ENCODE results near the gene BNC2. TPM values are rescaled to one million over a fixed set of nuclear protein-coding genes. Genes with fewer than 3 reads are reported as not detected.

Gene BNC2
- total and polyA plus RNA-seq, 2 of the 4 experiments (the other 2 are of a cell fraction), result 15.5 to 45.2 TPM

GRCh38 chr9:16540743-16541613 lies 329.5 kb downstream of the BNC2 start:
- Histone ChIP-seq H4K8ac (ENCODE audit: low read depth in 2 of 2, low read length in 2 of 2) (0 out of 4 replicates have a peak overlapping the region, but pooled peaks of 1 of the 2 experiments have one; percentile 9), H2AK5ac (ENCODE audit: low read depth, low read length) (peak overlapping the region; percentile 10; the same call in 1 of the 2 replicates), H3K36me3 (ENCODE audit: control insufficient read depth, insufficient read depth, low read length) (peaks cover 4% of the 10 kb centered on the region; the same call in 1 of the 2 replicates), H3K56ac (ENCODE audit: extremely low read depth, insufficient read depth, low read length) (no peak overlapping the region), H2BK5ac (ENCODE audit: low read depth, low read length, poor library complexity, severe bottlenecking) (no peak overlapping the region), H3K79me1 (ENCODE audit: low read depth in 1 of 2, low read length in 2 of 2) (peaks cover 18 to 34% of the 10 kb centered on the region in 2 experiments), H3K9me1 (ENCODE audit: insufficient read depth, low read length) (peaks cover 3% of the 10 kb centered on the region), H2BK20ac (ENCODE audit: low read depth, low read length) (no peak overlapping the region), H3K9ac (ENCODE audit: low read depth, low read length) (no peak overlapping the region), H3K4me2 (ENCODE audit: low read depth, low read length) (no peak overlapping the region), H3K4me1 (ENCODE audit: control insufficient read depth, insufficient read depth, low read length) (peaks cover 6% of the 10 kb centered on the region), H3K23ac (ENCODE audit: low read depth, low read length) (peak overlapping the region; percentile 64), H4K5ac (ENCODE audit: low read depth, low read length) (no peak overlapping the region), H2AK9ac (replicated peaks; ENCODE audit: low read depth, low read length, poor library complexity) (no peak overlapping the region), H2BK120ac (ENCODE audit: low read depth, low read length) (no peak overlapping the region), H3K27ac (ENCODE audit: insufficient read depth, low read length) (no peak overlapping the region), H3K14ac (replicated peaks; ENCODE audit: low read depth, low read length) (peak overlapping the region; percentile 8; the same call in 1 of the 2 replicates), H4K20me1 (ENCODE audit: insufficient read depth, low read length) (0 out of 2 replicates have a peak, but pooled peaks cover 4% of the 10 kb centered on the region), H3K4ac (ENCODE audit: low read depth, low read length) (no peak overlapping the region), H2BK15ac (ENCODE audit: low read depth, low read length) (no peak overlapping the region), H3K9me3 (ENCODE audit: control insufficient read depth, insufficient read depth, low read length) (no peaks in the 10 kb centered on the region), H3K27me3 (ENCODE audit: control insufficient read depth, insufficient read depth, low read length) (no peaks in the 10 kb centered on the region), H4K91ac (ENCODE audit: insufficient read depth, low read depth, low read length) (no peak overlapping the region), H2AFZ (replicated peaks; ENCODE audit: low read length, poor library complexity) (no peak overlapping the region), H3K18ac (ENCODE audit: low read depth, low read length) (no peak overlapping the region), H3K4me3 (ENCODE audit: insufficient read depth, low read depth, low read length) (no peak overlapping the region)
- CTCF ChIA-PET, result interaction anchor here (0.8 kb wide), 1 partner anchor 298 kb away, joined by 3 read pairs; no protein-coding TSS in a partner anchor
- TF ChIP-seq SMC3 (IDR thresholded peaks at IDR 0.05; ENCODE audit: low read depth, low read length), result no peak
- no peak for TF ChIP-seq CHD1 (IDR thresholded peaks at IDR 0.05; ENCODE audit: low read depth, low read length)
- no peak for TF ChIP-seq NFE2L2 (IDR thresholded peaks at IDR 0.05; ENCODE audit: low read depth, low read length)
- no peak for TF ChIP-seq BHLHE40 (IDR thresholded peaks at IDR 0.05; ENCODE audit: low read depth, low read length)
- no peak for TF ChIP-seq MAZ (IDR thresholded peaks at IDR 0.05; ENCODE audit: borderline replicate concordance, low read depth, low read length)
- no peak for TF ChIP-seq CTCF (conservative IDR thresholded peaks at IDR 0.05; ENCODE audit: low read depth, low read length)
- TF ChIP-seq RFX5 (IDR thresholded peaks at IDR 0.05; ENCODE audit: low read depth, low read length), result no peak
- no peak for TF ChIP-seq FOS (IDR thresholded peaks at IDR 0.05; ENCODE audit: low read depth, low read length)
- no peak for TF ChIP-seq ELK1 (IDR thresholded peaks at IDR 0.05; ENCODE audit: borderline replicate concordance, low read depth, low read length)
- no peak for TF ChIP-seq CEBPB (IDR thresholded peaks at IDR 0.05; ENCODE audit: low read depth, low read length)
- POLR2A ChIA-PET (ENCODE audit: unreplicated experiment), result no interaction called here
- dilution Hi-C loops (cut with HindIII; ENCODE audit: low sequenced_read_pairs, unreplicated experiment), result no loop called here
- DNase-seq (peak; percentile 47), ATAC-seq (ENCODE audit: low read depth) (peak; percentile 32; the same call in 1 of the 2 replicates)
- WGBS, 2 experiments (ENCODE audit: extremely low coverage in 2 of 2, insufficient read length in 1 of 2), result no CpG with 5 or more reads among the region's 7 CpGs
- no TSS peak for BruUV-seq (replicated peaks)
- intact Hi-C loops (cut with micrococcal nuclease), result no loop called here
- in situ Hi-C loops (cut with MboI; ENCODE audit: low sequenced_read_pairs), result no loop called here
